DND-41 (cell line): ENCODE measurements around the gene PLVAP.

Experiments used
- ATAC-seq: fragments of 200-7000 bp; cut with Tn5 transposase; 3 replicates; pipeline ENCODE4 v1.9.1; 2021; ENCODE audit warnings: low read depth; ENCODE audit not compliant: insufficient read depth
- DNase-seq: peaks from one replicate; pipeline ENCODE4 v3.0.0-alpha.2; 2020
- H2AFZ ChIP-seq: 2 replicates; pipeline ENCODE4 v1.6.0; 2012; ENCODE audit warnings: low read depth, low read length
- H3K27ac ChIP-seq: 2 replicates; pipeline ENCODE4 v1.5.1; 2012; ENCODE audit warnings: low read length, inconsistent platforms
- H3K27me3 ChIP-seq: fragments of 200-600 bp; sonication (generic); 2 replicates; pipeline ENCODE4 v1.6.0; 2012; ENCODE audit warnings: low read length, mild to moderate bottlenecking, inconsistent platforms; ENCODE audit not compliant: insufficient read depth, poor library complexity
- H3K36me3 ChIP-seq: 2 replicates; pipeline ENCODE4 v1.5.1; 2012; ENCODE audit warnings: low read length, inconsistent platforms; ENCODE audit not compliant: insufficient read depth
- H3K4me1 ChIP-seq: 2 replicates; pipeline ENCODE4 v1.5.1; 2012; ENCODE audit warnings: mild to moderate bottlenecking, low read length; ENCODE audit not compliant: insufficient read depth
- H3K4me2 ChIP-seq: 2 replicates; pipeline ENCODE4 v1.6.0; 2012; ENCODE audit warnings: mild to moderate bottlenecking, moderate library complexity, low read length, inconsistent platforms; ENCODE audit not compliant: insufficient read depth
- H3K4me3 ChIP-seq, 2 experiments: fragments of 200-600 bp in 1 of 2; shearing (Covaris generic) in 1 of 2; 2 replicates each; pipeline ENCODE4 v1.5.1; 2012 to 2016; ENCODE audit warnings: inconsistent platforms in 2 of 2, low read length in 2 of 2, mild to moderate bottlenecking in 2 of 2, low read depth in 1 of 2, moderate library complexity in 1 of 2
- H3K79me2 ChIP-seq: 2 replicates; pipeline ENCODE4 v1.6.0; 2012; ENCODE audit warnings: low read length, inconsistent platforms; ENCODE audit not compliant: insufficient read depth
- H3K9ac ChIP-seq: 2 replicates; pipeline ENCODE4 v1.6.0; 2012; ENCODE audit warnings: low read depth, mild to moderate bottlenecking, inconsistent platforms, low read length, moderate library complexity
- H3K9me3 ChIP-seq: 2 replicates; pipeline ENCODE4 v1.5.1; 2012; ENCODE audit warnings: low read length, moderate library complexity, mild to moderate bottlenecking, inconsistent platforms; ENCODE audit not compliant: insufficient read depth, severe bottlenecking
- H4K20me1 ChIP-seq: 2 replicates; pipeline ENCODE4 v1.6.0; 2012; ENCODE audit warnings: low read length; ENCODE audit not compliant: insufficient read depth
- EZH2 ChIP-seq: IDR thresholded peaks from 3 replicates; pipeline ENCODE4 v1.6.1; 2012; ENCODE audit warnings: borderline replicate concordance, low read depth, mild to moderate bottlenecking, moderate library complexity, low read length, inconsistent platforms; ENCODE audit not compliant: severe bottlenecking
- TF ChIP-seq, protein P1 (sequence below): IDR thresholded peaks from 2 replicates; pipeline ENCODE4 v1.5.1; 2012; ENCODE audit warnings: borderline replicate concordance, low read length, moderate library complexity, mild to moderate bottlenecking; ENCODE audit not compliant: poor library complexity, severe bottlenecking; ENCODE audit errors: extremely low read depth

The PLVAP gene

GRCh38 chr19:17376935-17377600 is at the start of gene PLVAP:
TSS of gene PLVAP (minus strand) at chr19:17377342. CDS start at chr19:17377288, 54 bp downstream.
- Histone ChIP-seq H3K4me2 (no peak within 1 kb of the TSS), H2AFZ (no peak within 1 kb of the TSS), H4K20me1 (no peaks in the 10 kb centered on the region), H3K36me3 (no peaks in the 10 kb centered on the region), H3K27ac (no peak within 1 kb of the TSS), H3K4me1 (no peaks in the 10 kb centered on the region), H3K79me2 (no peaks in the 10 kb centered on the region), H3K4me3 (no peak within 1 kb of the TSS), H3K9me3 (no peaks in the 10 kb centered on the region), H3K9ac (no peak within 1 kb of the TSS), H3K27me3 (no peaks in the 10 kb centered on the region)
- DNase-seq (no peak), ATAC-seq (no peak)
- TF ChIP-seq EZH2: no peak

GRCh38 chr19:17424743-17425365 is 47.7 kb upstream of the PLVAP start:
- H4K20me1 ChIP-seq: no peaks in the 10 kb centered on the region
- no peak overlapping the region for H2AFZ ChIP-seq
- no peak overlapping the region for H3K9ac ChIP-seq
- peaks cover 10% of the 10 kb centered on the region for H3K79me2 ChIP-seq
- peak; percentile 29; the same call in 1 of the 3 replicates for ATAC-seq
- H3K4me3 ChIP-seq: no peak overlapping the region
- no peak overlapping the region for H3K27ac ChIP-seq
- DNase-seq: peak; percentile 41
- H3K27me3 ChIP-seq: no peaks in the 10 kb centered on the region
- TF ChIP-seq, protein P1, sequence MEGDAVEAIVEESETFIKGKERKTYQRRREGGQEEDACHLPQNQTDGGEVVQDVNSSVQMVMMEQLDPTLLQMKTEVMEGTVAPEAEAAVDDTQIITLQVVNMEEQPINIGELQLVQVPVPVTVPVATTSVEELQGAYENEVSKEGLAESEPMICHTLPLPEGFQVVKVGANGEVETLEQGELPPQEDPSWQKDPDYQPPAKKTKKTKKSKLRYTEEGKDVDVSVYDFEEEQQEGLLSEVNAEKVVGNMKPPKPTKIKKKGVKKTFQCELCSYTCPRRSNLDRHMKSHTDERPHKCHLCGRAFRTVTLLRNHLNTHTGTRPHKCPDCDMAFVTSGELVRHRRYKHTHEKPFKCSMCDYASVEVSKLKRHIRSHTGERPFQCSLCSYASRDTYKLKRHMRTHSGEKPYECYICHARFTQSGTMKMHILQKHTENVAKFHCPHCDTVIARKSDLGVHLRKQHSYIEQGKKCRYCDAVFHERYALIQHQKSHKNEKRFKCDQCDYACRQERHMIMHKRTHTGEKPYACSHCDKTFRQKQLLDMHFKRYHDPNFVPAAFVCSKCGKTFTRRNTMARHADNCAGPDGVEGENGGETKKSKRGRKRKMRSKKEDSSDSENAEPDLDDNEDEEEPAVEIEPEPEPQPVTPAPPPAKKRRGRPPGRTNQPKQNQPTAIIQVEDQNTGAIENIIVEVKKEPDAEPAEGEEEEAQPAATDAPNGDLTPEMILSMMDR: peak; percentile 47
- TF ChIP-seq EZH2: no peak
- H3K9me3 ChIP-seq: no peaks in the 10 kb centered on the region
- peaks cover 14% of the 10 kb centered on the region for H3K36me3 ChIP-seq
- H3K4me1 ChIP-seq: peaks cover 11% of the 10 kb centered on the region
- no peak overlapping the region for H3K4me2 ChIP-seq

DNA sequence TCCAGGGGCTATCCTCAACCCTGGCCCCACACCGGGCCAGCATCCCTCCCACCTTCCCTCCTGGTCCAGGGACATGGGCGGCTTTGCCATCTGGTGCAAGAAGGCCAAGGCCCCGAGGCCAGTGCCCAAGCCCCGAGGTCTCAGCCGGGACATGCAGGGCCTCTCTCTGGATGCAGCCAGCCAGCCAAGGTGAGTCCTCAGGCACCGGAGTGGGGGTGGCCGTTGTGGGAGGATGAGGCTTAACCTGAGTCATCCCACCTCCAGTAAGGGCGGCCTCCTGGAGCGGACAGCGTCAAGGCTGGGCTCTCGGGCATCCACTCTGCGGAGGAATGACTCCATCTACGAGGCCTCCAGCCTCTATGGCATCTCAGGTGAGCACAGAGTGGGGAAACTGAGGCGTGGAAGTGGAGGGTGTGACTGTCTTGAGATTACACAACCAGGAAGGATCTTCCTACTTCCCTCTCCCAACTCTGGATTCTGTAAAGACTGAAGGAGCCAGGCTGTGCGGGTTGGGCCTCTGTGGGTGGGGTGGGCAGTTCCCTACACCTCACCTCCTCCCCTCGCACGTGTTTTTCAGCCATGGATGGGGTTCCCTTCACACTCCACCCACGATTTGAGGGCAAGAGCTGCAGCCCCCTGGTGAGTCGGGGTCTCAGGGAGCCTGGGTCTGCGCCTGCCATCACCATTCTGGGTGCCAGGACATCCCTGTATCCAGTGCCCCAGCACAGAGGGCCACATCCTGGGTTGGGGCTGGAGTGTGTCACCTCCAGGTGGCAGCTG is 46.5 kb upstream of the PLVAP start:
- H3K4me1 ChIP-seq: peaks cover 18% of the 10 kb centered on the region
- ATAC-seq: no peak

More for the DNA sequence above, 46.5 kb upstream of the PLVAP start:
- Histone ChIP-seq H3K27ac (no peak overlapping the region), H3K4me2 (no peak overlapping the region), H3K36me3 (peaks cover 14% of the 10 kb centered on the region), H3K79me2 (peaks cover 15% of the 10 kb centered on the region), H3K27me3 (no peaks in the 10 kb centered on the region), H2AFZ (no peak overlapping the region), H3K9me3 (no peaks in the 10 kb centered on the region), H4K20me1 (no peaks in the 10 kb centered on the region), H3K4me3 (no peak overlapping the region), H3K9ac (no peak overlapping the region)
- no peak for DNase-seq
- TF ChIP-seq, protein P1: no peak
- no peak for TF ChIP-seq EZH2
